ENCODE data around the gene MRGPRX1. TPM values are rescaled to one million over a fixed set of nuclear protein-coding genes. Genes with fewer than 3 reads are reported as not detected.

MRGPRX1 gene
- not detected in 2 replicates for total RNA-seq

GRCh38 chr11:18939314-18939713 lies at the start of gene MRGPRX1:
Gene MRGPRX1 (minus strand): TSS chr11:18939414. CDS start chr11:18934784, 4,630 bp downstream.

Other genes with a start within 250 kb of the MRGPRX1 start
- 0.12 and 0.66 TPM in 2 replicates for gene TMEM86A, start 240.6 kb downstream of the MRGPRX1 start, total RNA-seq
- 0.26 TPM in 1 of 2 replicates, not detected in the other for gene IGSF22, start 213.2 kb downstream of the MRGPRX1 start, total RNA-seq
- gene PTPN5, start 147.6 kb downstream of the MRGPRX1 start, total RNA-seq: not detected in 2 replicates
- gene MRGPRX2, start 121.3 kb upstream of the MRGPRX1 start, total RNA-seq: not detected in 2 replicates
- 13.9 and 14.2 TPM in 2 replicates for gene ZDHHC13, start 177.8 kb upstream of the MRGPRX1 start, total RNA-seq